ENCODE results near the gene DRD4. TPM values are rescaled to one million over a fixed set of nuclear protein-coding genes. Genes with fewer than 3 reads are reported as not detected.

Gene DRD4
- total RNA-seq, 1 donor from 2014 or later, result not detected

GRCh38 chr11:603154-603553, 33.9 kb upstream of the DRD4 start:
- no peak for TF ChIP-seq CTCF (conservative IDR thresholded peaks at IDR 0.05; ENCODE audit: low read depth, low read length)
- no peak for DNase-seq (ENCODE audit: low read depth)
- no peak overlapping the region for H3K4me3 ChIP-seq (ENCODE audit: low read depth, low read length)

GRCh38 chr11:605286-606129, 31.6 kb upstream of the DRD4 start:
- no peak for DNase-seq (ENCODE audit: low read depth)
- TF ChIP-seq CTCF (conservative IDR thresholded peaks at IDR 0.05; ENCODE audit: low read depth, low read length), result no peak
- no peak overlapping the region for H3K4me3 ChIP-seq (ENCODE audit: low read depth, low read length)

- no peak for DNase-seq (ENCODE audit: low read depth)
- TF ChIP-seq CTCF (conservative IDR thresholded peaks at IDR 0.05; ENCODE audit: low read depth, low read length), result no peak
Measured at GRCh38 chr11:606245-606644, 30.8 kb upstream of the DRD4 start.

GRCh38 chr11:607020-607780, 29.9 kb upstream of the DRD4 start:
- no peak for DNase-seq (ENCODE audit: low read depth)
- TF ChIP-seq CTCF (conservative IDR thresholded peaks at IDR 0.05; ENCODE audit: low read depth, low read length), result no peak
- H3K4me3 ChIP-seq (ENCODE audit: low read depth, low read length), result no peak overlapping the region

More at GRCh38 chr11:606245-606644, 30.8 kb upstream of the DRD4 start:
- H3K4me3 ChIP-seq (ENCODE audit: low read depth, low read length), result no peak overlapping the region

GRCh38 chr11:607971-608659, 29.0 kb upstream of the DRD4 start:
- H3K4me3 ChIP-seq (ENCODE audit: low read depth, low read length), result no peak overlapping the region
- no peak for DNase-seq (ENCODE audit: low read depth)
- no peak for TF ChIP-seq CTCF (conservative IDR thresholded peaks at IDR 0.05; ENCODE audit: low read depth, low read length)

- no peak for DNase-seq (ENCODE audit: low read depth)
- no peak for TF ChIP-seq CTCF (conservative IDR thresholded peaks at IDR 0.05; ENCODE audit: low read depth, low read length)
- H3K4me3 ChIP-seq (ENCODE audit: low read depth, low read length), result no peak overlapping the region
Measured at GRCh38 chr11:608791-609251, 28.2 kb upstream of the DRD4 start.

Measured in epithelial cell of proximal tubule (primary cell).